Measurements from ENCODE around the gene TTC33.
"Not testable (repeated sequence)": the region's sequence is repeated elsewhere in the genome, so short reads cannot be mapped to it uniquely, and the experiment has no call there.

TTC33 gene

DNA sequence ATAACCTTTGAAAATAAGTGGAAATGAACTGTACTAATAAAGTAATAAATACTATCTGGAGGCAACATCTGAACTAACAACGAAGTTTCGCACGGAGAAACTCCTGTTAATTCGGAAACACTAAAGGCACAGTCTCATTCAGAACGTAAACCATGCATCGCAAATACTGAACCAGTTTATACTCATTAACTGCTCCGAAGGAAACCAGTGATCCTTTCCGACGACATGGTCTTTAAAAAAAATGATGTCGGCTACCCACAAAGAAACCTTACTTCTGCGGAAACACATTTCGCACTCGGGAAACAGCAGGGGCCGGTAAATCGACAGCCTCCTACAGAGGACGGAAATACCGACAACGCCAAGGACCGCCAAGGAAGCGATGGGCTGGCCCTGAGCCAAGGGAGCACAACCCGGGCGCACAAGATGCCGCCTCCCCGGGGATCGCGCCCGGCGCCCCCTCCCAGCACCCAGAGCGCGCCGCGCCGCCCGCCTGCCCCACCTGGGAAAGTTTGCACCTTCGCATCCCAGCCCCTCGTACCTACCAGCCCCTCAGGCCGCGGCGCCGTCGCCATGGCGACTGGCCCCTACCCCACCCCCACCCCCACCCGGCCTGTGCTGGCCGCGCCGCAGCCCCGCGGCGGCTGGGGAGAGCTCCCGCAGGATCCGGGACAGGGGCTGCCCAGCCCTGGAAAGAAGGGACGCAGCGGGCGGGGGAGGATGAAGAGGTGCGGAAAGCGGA, 41.7 kb upstream of the TTC33 start:
- in situ Hi-C loops (cut with MboI; ENCODE audit: low sequenced_read_pairs, unreplicated experiment) = no loop called here
- TF ChIP-seq, protein P1, sequence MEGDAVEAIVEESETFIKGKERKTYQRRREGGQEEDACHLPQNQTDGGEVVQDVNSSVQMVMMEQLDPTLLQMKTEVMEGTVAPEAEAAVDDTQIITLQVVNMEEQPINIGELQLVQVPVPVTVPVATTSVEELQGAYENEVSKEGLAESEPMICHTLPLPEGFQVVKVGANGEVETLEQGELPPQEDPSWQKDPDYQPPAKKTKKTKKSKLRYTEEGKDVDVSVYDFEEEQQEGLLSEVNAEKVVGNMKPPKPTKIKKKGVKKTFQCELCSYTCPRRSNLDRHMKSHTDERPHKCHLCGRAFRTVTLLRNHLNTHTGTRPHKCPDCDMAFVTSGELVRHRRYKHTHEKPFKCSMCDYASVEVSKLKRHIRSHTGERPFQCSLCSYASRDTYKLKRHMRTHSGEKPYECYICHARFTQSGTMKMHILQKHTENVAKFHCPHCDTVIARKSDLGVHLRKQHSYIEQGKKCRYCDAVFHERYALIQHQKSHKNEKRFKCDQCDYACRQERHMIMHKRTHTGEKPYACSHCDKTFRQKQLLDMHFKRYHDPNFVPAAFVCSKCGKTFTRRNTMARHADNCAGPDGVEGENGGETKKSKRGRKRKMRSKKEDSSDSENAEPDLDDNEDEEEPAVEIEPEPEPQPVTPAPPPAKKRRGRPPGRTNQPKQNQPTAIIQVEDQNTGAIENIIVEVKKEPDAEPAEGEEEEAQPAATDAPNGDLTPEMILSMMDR (IDR thresholded peaks at IDR 0.05; ENCODE audit: borderline replicate concordance, control extremely low read depth, extremely low read depth, insufficient read depth, missing control alignments) = no peak
- peak; percentile 53 for DNase-seq (ENCODE audit: low spot score)

DNA sequence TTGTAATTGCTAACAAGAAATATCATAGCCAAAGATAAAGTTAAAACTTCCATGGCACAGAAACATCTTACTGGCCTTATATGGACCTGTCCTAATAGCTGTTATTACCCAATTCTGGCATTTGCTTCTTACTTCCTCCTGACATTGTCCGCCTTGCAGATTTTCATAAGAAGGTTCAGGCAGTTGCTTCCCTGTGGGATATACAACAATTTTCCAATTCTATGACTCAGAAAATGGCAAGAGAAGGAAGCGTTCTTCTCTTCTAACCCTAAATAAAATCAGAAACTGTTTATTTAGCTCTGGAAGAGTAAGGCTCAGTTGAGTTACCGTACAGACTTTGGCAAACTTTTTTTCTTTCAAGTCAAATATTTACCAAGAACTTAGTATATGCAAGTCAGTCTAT, 40.7 kb upstream of the TTC33 start:
- TF ChIP-seq, protein P1 (IDR thresholded peaks at IDR 0.05; ENCODE audit: borderline replicate concordance, control extremely low read depth, extremely low read depth, insufficient read depth, missing control alignments) = no peak
- DNase-seq (ENCODE audit: low spot score) = no peak
- in situ Hi-C loops (cut with MboI; ENCODE audit: low sequenced_read_pairs, unreplicated experiment) = no loop called here

DNA sequence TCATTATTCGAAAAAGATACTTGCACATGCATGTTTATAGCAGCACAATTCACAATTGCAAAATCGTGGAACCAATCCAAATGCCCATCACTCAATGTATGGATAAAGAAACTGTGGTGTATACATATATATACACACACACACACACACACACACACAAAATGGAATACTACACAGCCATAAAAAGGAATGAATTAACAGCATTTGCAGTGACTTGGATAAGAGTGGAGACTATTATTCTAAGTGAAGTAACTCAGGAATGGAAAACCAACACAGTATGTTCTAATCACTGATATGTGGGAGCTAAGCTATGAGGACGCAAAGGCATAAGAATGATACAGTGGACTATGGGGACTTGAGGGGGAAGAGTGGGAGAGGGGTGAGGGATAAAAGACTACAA, 39.1 kb upstream of the TTC33 start:
- in situ Hi-C loops (cut with MboI; ENCODE audit: low sequenced_read_pairs, unreplicated experiment) = not testable (repeated sequence)

DNA sequence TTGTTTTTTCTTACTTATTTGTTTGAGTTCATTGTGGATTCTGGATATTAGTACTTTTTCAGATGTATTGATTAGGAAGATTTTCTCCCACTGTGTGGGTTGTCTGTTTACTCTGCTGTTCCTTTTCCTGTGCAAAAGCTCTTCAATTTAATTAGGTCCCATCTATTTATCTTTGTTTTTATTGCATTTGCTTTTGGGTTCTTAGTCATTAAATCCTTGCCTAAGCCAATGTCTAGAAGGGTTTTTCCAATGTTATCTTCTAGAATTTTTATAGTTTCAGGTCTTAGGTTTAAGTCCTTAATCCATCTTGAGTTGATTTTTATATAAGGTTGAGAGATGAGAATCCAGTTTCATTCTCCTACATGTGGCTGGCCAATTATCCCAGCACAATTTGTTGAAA, 38.6 kb upstream of the TTC33 start:
- in situ Hi-C loops (cut with MboI; ENCODE audit: low sequenced_read_pairs, unreplicated experiment); DNase-seq (ENCODE audit: low spot score): not testable (repeated sequence)

More for the DNA sequence above, 39.1 kb upstream of the TTC33 start:
- DNase-seq (ENCODE audit: low spot score) = not testable (repeated sequence)

DNA sequence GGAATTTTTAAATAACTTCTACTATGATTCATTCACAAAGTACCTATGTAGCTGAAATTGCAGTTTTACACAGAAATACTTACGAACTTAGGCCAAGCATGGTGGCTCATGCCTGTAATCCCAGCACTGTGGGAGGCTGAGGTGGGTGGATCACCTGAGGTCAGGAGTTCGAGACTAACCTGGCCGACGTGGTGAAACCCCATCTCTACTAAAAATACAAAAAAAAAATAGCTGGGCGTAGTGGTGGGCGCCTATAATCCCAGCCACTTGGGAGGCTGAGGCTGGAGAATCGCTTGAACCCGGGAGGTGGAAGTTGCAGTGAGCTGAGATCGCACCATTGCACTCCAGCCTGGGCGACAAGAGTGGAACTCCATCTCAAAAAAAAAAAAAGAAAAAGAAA, 36.9 kb upstream of the TTC33 start:
- DNase-seq (ENCODE audit: low spot score); in situ Hi-C loops (cut with MboI; ENCODE audit: low sequenced_read_pairs, unreplicated experiment): not testable (repeated sequence)

DNA sequence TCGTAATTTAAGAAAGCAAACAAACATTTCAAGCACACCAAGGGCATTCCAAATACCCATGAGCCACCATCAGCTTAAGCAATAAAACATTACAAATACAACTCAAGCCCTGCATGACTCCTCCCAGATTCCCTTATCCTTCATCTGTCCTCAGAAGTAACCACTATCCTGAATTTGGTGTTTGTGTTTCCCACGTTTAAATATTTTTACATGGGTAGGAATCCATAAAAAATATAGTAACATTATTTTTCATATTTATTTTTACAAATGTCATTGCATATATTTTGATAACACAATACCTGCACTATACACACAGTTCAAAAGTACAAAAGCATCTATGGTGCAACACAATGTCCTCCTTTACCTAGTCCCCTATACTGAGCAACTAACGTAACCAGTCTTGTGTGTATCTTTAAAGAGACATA, 36.0 kb upstream of the TTC33 start:
- TF ChIP-seq, protein P1 (IDR thresholded peaks at IDR 0.05; ENCODE audit: borderline replicate concordance, control extremely low read depth, extremely low read depth, insufficient read depth, missing control alignments) = no peak
- no peak for DNase-seq (ENCODE audit: low spot score)
- in situ Hi-C loops (cut with MboI; ENCODE audit: low sequenced_read_pairs, unreplicated experiment) = no loop called here

DNA sequence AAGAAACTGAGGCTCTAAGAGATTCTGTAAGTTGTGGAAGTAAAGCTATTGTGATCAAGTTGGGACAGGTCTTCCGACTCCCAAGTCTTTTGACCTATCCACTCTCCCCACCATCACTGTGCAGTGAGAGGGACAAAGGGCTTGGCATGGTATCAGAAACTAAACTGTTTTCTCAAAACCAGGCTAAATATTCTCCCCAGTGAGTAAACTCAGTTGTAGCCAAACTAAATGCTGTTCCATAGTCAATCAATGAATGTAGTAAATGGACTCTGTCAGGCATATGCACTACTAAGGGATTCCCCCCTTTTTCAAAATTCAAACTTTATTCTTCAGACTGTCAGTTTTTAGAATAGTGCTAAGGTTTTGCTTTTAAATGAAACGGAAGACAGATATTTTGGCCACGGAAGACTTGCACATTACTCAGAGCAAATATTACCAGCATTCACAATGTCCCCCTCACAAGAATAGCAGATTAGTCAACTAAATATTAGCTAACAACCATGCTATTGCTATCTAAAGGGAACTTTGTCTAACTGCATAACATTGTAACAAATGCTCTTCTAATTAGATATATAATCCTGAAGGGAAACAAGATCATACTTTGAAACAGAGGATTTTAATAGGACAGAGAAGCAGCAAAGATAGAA, 35.3 kb upstream of the TTC33 start:
- no peak for DNase-seq (ENCODE audit: low spot score)
- in situ Hi-C loops (cut with MboI; ENCODE audit: low sequenced_read_pairs, unreplicated experiment) = no loop called here
- TF ChIP-seq, protein P1 (IDR thresholded peaks at IDR 0.05; ENCODE audit: borderline replicate concordance, control extremely low read depth, extremely low read depth, insufficient read depth, missing control alignments) = no peak

DNA sequence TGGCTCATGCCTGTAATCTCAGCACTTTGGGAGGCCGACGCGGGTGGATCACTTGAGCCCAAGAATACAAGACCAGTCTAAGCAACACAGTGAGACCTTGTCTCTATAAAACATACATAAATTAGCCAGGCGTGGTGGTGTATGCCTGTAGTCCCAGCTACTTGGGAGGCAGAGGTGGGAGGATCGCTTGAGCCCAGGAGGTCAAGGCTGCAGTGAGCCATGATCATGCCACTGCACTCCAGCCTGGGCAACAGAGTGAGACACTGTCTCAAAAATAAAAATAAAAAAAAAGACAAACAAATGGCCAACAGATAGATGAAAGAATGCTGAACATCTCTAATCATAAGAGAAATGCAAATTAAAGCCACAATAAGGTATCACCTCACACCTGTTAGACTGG, 33.2 kb upstream of the TTC33 start:
- DNase-seq (ENCODE audit: low spot score); in situ Hi-C loops (cut with MboI; ENCODE audit: low sequenced_read_pairs, unreplicated experiment): not testable (repeated sequence)

DNA sequence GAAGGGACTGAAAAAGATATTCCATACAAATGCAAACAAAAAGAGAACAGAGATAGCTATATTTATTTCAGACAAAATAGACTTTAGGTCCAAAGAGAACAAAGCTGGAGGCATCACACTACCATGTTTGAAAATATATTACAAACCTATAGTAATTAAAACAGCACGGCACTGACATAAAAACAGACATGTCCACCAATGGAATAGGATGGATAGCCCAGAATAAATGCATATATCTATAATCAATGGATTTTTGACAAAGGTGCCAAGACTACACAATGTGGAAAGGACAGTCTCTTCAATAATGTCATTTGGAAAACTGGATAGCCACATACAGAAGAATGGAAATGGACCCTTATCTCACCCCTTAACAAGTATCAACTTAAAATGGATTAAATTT, 32.2 kb upstream of the TTC33 start:
- no peak for DNase-seq (ENCODE audit: low spot score)
- TF ChIP-seq, protein P1 (IDR thresholded peaks at IDR 0.05; ENCODE audit: borderline replicate concordance, control extremely low read depth, extremely low read depth, insufficient read depth, missing control alignments) = no peak
- in situ Hi-C loops (cut with MboI; ENCODE audit: low sequenced_read_pairs, unreplicated experiment) = no loop called here

DNA sequence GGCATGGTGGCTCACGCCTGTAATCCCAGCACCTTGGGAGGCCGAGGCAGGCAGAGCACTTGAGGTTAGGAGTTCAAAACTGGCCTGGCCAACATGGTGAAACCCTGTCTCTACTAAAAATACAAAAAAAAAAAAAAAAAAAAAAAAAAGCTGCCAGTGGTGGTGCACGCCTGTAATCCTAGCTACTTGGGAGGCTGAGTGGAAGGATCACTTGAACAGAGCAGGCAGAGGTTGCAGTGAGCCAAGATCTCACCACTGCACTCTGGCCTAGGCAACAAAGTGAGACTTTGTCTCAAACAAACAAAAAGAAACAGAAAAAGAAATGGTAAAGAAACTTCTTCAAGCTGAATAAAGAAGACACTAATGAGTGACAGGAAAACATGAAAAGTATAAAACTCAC, 30.9 kb upstream of the TTC33 start:
- in situ Hi-C loops (cut with MboI; ENCODE audit: low sequenced_read_pairs, unreplicated experiment); DNase-seq (ENCODE audit: low spot score): not testable (repeated sequence)

Measured in GM13976 (cell line).